ENCODE results near the gene GSK3B.

DNA sequence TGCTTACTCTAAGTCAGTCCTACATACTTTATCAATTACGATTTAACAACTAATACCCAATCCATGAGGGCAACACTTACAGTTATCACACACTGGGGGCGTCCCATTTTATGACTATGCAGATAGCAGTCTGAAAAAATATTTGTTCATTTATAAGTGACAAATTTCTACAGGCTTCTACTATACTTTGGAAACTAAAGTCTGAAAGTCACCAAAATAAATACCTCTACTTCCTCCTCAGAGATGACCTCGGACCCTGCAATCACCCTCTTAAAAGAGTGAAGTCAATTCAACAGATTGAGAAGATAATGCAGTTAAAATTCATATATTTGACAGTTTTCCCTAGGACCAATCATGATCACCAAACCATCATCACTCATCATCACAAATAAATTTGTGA, 76.6 kb downstream of the GSK3B start:
- TF ChIP-seq, protein P1, sequence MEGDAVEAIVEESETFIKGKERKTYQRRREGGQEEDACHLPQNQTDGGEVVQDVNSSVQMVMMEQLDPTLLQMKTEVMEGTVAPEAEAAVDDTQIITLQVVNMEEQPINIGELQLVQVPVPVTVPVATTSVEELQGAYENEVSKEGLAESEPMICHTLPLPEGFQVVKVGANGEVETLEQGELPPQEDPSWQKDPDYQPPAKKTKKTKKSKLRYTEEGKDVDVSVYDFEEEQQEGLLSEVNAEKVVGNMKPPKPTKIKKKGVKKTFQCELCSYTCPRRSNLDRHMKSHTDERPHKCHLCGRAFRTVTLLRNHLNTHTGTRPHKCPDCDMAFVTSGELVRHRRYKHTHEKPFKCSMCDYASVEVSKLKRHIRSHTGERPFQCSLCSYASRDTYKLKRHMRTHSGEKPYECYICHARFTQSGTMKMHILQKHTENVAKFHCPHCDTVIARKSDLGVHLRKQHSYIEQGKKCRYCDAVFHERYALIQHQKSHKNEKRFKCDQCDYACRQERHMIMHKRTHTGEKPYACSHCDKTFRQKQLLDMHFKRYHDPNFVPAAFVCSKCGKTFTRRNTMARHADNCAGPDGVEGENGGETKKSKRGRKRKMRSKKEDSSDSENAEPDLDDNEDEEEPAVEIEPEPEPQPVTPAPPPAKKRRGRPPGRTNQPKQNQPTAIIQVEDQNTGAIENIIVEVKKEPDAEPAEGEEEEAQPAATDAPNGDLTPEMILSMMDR (IDR thresholded peaks at IDR 0.05 in 2 of 3, conservative IDR thresholded peaks at IDR 0.05 in 1 of 3; ENCODE audit: borderline replicate concordance in 1 of 3, insufficient read depth in 1 of 3, low read depth in 2 of 3, low read length in 2 of 3), result no peak
- TF ChIP-seq JUND (IDR thresholded peaks at IDR 0.05) (no peak), POLR2A (IDR thresholded peaks at IDR 0.05; ENCODE audit: borderline replicate concordance, extremely low read depth, insufficient read depth, insufficient read length) (no peak), RAD21 (IDR thresholded peaks at IDR 0.05; ENCODE audit: low read depth) (no peak), POLR2AphosphoS5 (IDR thresholded peaks at IDR 0.05; ENCODE audit: low read depth, low read length) (no peak), EGR1 (IDR thresholded peaks at IDR 0.05; ENCODE audit: low read depth) (no peak), EZH2phosphoT487 (IDR thresholded peaks at IDR 0.05; ENCODE audit: borderline replicate concordance) (no peak), FOSL1 (IDR thresholded peaks at IDR 0.05; ENCODE audit: low read depth) (no peak), TCF7L2 (IDR thresholded peaks at IDR 0.05; ENCODE audit: borderline replicate concordance, extremely low read depth, insufficient read depth, insufficient read length) (no peak), SRF (IDR thresholded peaks at IDR 0.05; ENCODE audit: low read depth) (no peak), SP1 (IDR thresholded peaks at IDR 0.05; ENCODE audit: low read depth) (no peak)
- TF ChIP-seq, protein P2, sequence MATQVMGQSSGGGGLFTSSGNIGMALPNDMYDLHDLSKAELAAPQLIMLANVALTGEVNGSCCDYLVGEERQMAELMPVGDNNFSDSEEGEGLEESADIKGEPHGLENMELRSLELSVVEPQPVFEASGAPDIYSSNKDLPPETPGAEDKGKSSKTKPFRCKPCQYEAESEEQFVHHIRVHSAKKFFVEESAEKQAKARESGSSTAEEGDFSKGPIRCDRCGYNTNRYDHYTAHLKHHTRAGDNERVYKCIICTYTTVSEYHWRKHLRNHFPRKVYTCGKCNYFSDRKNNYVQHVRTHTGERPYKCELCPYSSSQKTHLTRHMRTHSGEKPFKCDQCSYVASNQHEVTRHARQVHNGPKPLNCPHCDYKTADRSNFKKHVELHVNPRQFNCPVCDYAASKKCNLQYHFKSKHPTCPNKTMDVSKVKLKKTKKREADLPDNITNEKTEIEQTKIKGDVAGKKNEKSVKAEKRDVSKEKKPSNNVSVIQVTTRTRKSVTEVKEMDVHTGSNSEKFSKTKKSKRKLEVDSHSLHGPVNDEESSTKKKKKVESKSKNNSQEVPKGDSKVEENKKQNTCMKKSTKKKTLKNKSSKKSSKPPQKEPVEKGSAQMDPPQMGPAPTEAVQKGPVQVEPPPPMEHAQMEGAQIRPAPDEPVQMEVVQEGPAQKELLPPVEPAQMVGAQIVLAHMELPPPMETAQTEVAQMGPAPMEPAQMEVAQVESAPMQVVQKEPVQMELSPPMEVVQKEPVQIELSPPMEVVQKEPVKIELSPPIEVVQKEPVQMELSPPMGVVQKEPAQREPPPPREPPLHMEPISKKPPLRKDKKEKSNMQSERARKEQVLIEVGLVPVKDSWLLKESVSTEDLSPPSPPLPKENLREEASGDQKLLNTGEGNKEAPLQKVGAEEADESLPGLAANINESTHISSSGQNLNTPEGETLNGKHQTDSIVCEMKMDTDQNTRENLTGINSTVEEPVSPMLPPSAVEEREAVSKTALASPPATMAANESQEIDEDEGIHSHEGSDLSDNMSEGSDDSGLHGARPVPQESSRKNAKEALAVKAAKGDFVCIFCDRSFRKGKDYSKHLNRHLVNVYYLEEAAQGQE (IDR thresholded peaks at IDR 0.05; ENCODE audit: low read depth), result no peak
- TF ChIP-seq, protein P3, sequence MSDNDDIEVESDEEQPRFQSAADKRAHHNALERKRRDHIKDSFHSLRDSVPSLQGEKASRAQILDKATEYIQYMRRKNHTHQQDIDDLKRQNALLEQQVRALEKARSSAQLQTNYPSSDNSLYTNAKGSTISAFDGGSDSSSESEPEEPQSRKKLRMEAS (IDR thresholded peaks at IDR 0.05), result no peak

All from HCT116 (cell line).